ENCODE measurements around the gene CASTOR2. TPM values are rescaled to one million over a fixed set of nuclear protein-coding genes. Genes with fewer than 3 reads are reported as not detected.

CASTOR2 gene
- total RNA-seq, 4 donors from 2014 or later, result 14.0 to 27.6 (median 18.6) TPM

DNA sequence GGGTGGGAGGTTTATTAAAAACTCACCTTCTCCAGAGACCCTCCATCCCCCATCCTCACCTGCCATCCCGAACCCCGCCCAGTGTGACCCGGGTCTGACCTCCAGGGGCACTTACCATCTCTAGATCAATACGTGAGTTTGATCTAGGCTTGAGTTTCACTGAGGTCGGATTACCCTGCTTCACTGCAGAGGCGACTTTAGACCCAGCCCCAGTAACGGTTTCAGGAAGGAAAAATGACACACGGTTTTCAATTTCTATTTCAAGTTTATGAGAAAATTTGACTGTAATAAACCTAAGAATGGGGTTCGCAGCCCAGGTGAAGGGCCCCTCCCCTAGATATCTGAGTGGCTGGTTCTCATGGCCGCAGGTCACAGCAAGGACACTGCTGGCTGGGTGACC, 76.0 kb downstream of the CASTOR2 start:
- DNase-seq (ENCODE audit: low spot score in 2 of 2), result no peak
- 97% methylated on average over 10 of the region's 10 CpGs for WGBS
- Histone ChIP-seq H3K27me3 (no peaks in the 10 kb centered on the region), H3K4me3 (no peak overlapping the region), H3K36me3 (peaks cover 23% of the 10 kb centered on the region), H3K27ac (no peak overlapping the region), H3K9me3 (no peaks in the 10 kb centered on the region), H3K4me1 (no peaks in the 10 kb centered on the region)
- TF ChIP-seq, protein P1, sequence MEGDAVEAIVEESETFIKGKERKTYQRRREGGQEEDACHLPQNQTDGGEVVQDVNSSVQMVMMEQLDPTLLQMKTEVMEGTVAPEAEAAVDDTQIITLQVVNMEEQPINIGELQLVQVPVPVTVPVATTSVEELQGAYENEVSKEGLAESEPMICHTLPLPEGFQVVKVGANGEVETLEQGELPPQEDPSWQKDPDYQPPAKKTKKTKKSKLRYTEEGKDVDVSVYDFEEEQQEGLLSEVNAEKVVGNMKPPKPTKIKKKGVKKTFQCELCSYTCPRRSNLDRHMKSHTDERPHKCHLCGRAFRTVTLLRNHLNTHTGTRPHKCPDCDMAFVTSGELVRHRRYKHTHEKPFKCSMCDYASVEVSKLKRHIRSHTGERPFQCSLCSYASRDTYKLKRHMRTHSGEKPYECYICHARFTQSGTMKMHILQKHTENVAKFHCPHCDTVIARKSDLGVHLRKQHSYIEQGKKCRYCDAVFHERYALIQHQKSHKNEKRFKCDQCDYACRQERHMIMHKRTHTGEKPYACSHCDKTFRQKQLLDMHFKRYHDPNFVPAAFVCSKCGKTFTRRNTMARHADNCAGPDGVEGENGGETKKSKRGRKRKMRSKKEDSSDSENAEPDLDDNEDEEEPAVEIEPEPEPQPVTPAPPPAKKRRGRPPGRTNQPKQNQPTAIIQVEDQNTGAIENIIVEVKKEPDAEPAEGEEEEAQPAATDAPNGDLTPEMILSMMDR (IDR thresholded peaks at IDR 0.05), result no peak
- TF ChIP-seq POLR2AphosphoS5 (IDR thresholded peaks at IDR 0.05), result no peak
- no peak for TF ChIP-seq EP300 (IDR thresholded peaks at IDR 0.05)
- no peak for TF ChIP-seq POLR2A (IDR thresholded peaks at IDR 0.05)

DNA sequence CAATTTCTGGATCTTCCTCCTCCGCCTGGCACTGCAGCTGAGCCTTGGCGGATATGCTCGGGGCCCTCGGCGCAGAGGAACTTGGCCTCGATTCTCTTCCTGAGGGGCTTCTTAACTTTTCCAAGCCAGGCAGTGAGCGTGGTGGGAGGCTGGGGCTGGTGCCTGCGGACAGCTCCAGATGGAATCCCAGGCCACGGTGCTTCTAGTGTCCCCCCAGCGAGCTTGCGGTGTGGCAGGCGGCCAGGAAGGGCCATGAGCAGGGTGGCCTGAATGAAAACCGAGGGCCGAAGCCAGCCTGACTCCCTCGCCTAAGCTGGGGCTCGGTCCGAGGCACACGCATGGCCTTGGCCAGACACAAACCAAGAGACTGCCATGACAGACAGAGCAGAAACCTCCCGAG, 77.8 kb downstream of the CASTOR2 start:
- no peak overlapping the region for H3K4me3 ChIP-seq
- H3K4me1 ChIP-seq, result peaks cover 9% of the 10 kb centered on the region
- H3K27ac ChIP-seq, result no peak overlapping the region
- DNase-seq (ENCODE audit: low spot score in 2 of 2), result no peak
- peaks cover 23% of the 10 kb centered on the region for H3K36me3 ChIP-seq
- TF ChIP-seq POLR2AphosphoS5 (IDR thresholded peaks at IDR 0.05) (no peak), POLR2A (IDR thresholded peaks at IDR 0.05) (no peak), EP300 (IDR thresholded peaks at IDR 0.05) (no peak)
- TF ChIP-seq, protein P1 (IDR thresholded peaks at IDR 0.05), result no peak
- no peaks in the 10 kb centered on the region for H3K9me3 ChIP-seq
- no peaks in the 10 kb centered on the region for H3K27me3 ChIP-seq
- WGBS, result 66% methylated on average over 17 of the region's 19 CpGs

DNA sequence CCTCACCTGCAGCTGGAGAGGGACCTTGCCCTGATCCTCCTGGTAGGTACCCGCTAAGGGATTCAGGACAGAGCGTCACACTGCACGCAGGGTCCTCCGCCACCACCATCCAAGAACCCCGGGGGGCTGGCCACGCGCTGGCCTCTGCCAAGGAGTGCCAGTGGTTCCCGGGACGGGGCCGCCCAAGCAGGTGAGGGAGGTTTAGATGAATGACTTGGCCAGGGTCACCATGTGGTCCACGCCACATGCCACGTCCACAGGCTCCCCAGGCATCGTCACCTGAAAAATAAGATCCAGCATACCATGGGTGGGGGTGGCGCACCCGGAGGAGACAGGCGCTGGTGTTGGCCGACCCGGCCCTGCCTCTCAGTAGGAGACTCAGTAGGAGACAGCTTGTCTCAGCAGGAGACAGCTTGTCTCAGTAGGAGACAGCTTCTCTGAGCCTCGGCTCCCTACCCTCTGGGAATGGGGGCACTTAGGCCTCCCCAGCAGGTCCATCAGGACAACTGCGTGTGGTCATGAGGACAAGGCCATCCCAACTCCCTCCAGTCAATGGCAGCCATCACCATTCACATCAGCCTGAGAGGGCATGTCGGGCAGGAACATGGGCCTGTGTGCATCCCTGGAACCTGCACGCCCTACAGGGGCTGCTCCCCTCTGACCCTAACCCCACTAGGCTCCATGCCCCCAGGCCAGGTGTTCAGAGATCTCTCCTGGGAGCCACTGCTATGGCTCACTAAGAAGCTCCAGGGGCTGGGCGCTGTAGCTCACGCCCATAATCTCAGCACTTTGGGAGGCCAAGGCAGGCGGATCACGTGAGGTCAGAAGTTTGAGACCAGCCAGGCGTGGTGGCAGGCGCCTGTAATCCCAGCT, 78.6 kb downstream of the CASTOR2 start:
- TF ChIP-seq POLR2A (IDR thresholded peaks at IDR 0.05) (no peak), EP300 (IDR thresholded peaks at IDR 0.05) (no peak), POLR2AphosphoS5 (IDR thresholded peaks at IDR 0.05) (no peak)
- TF ChIP-seq, protein P1 (IDR thresholded peaks at IDR 0.05), result no peak
- Histone ChIP-seq H3K9me3 (no peaks in the 10 kb centered on the region), H3K36me3 (peaks cover 23% of the 10 kb centered on the region), H3K27ac (no peak overlapping the region), H3K4me1 (peaks cover 9% of the 10 kb centered on the region), H3K4me3 (no peak overlapping the region), H3K27me3 (no peaks in the 10 kb centered on the region)
- WGBS, result 92% methylated on average over 21 of the region's 28 CpGs
- no peak for DNase-seq (ENCODE audit: low spot score in 2 of 2)

DNA sequence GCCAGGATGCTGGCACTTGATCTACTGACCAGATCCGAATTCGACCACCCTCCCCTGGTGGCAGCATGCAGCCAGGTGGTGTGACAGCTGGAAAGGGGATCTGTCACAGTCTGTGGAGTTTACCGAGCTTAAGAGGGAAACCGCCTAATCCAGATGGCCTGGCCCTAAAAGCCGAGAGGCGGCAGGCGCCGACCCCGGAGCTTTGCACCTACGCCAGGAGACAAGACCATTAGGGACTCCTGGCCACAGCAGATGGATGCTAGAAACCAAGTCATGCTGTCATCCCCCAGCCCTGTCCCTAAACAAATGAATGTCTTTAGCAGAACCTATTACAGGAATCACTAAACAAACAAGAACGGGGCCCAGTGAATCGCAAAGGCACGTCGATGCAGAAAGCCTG, 81.4 kb downstream of the CASTOR2 start:
- DNase-seq (ENCODE audit: low spot score in 2 of 2), result no peak
- Histone ChIP-seq H3K4me1 (peaks cover 9% of the 10 kb centered on the region), H3K4me3 (no peak overlapping the region), H3K9me3 (no peaks in the 10 kb centered on the region), H3K27me3 (no peaks in the 10 kb centered on the region), H3K36me3 (peaks cover 50% of the 10 kb centered on the region), H3K27ac (no peak overlapping the region)
- TF ChIP-seq POLR2AphosphoS5 (IDR thresholded peaks at IDR 0.05) (no peak), EP300 (IDR thresholded peaks at IDR 0.05) (no peak), POLR2A (IDR thresholded peaks at IDR 0.05) (no peak)
- TF ChIP-seq, protein P1 (IDR thresholded peaks at IDR 0.05), result no peak
- WGBS, result 91% methylated on average over 14 of the region's 14 CpGs

Measured in suprapubic skin (tissue), 4 donors.